Neural crest cell (in vitro differentiated cells): ENCODE measurements around the gene NDUFS6. TPM values are rescaled to one million over a fixed set of nuclear protein-coding genes. Genes with fewer than 3 reads are reported as not detected.

Source experiments
- DNase-seq: peaks from one replicate; pipeline ENCODE4 v3.0.0; 2021; ENCODE audit warnings: low read depth, mixed read lengths, low spot score
- H3K27ac Mint-ChIP-seq: one replicate; pipeline ENCODE4 v1.8.0; 2021; ENCODE audit warnings: mild to moderate bottlenecking, mixed read lengths; ENCODE audit not compliant: unreplicated experiment
- H3K27me3 Mint-ChIP-seq: 2 replicates; pipeline ENCODE4 v1.8.0; 2021; ENCODE audit warnings: low read depth, mild to moderate bottlenecking, mixed read lengths
- H3K36me3 Mint-ChIP-seq: 2 replicates; pipeline ENCODE4 v1.8.0; 2021; ENCODE audit warnings: low read depth, mild to moderate bottlenecking, mixed read lengths
- H3K4me1 Mint-ChIP-seq: 2 replicates; pipeline ENCODE4 v1.8.0; 2021; ENCODE audit warnings: mixed read lengths
- H3K4me3 Mint-ChIP-seq: one replicate; pipeline ENCODE4 v1.8.0; 2021; ENCODE audit warnings: mild to moderate bottlenecking, mixed read lengths
- H3K9me3 Mint-ChIP-seq: 2 replicates; pipeline ENCODE4 v1.8.0; 2021; ENCODE audit warnings: mixed read lengths
- CTCF ChIP-seq: fragments of 200-600 bp; sonication (generic); conservative IDR thresholded peaks from 2 replicates; pipeline ENCODE4 v1.5.0; 2021; ENCODE audit warnings: antibody characterized with exemption, mild to moderate bottlenecking
- total RNA-seq: library from RNA; stranded (reverse); gene quantifications from 2 replicates; pipeline ENCODE4 v1.2.1, GENCODE V29; 2021

NDUFS6 gene
- total RNA-seq, 1 donor from 2014 or later, result 50.2 TPM

- H3K9me3 Mint-ChIP-seq, result peaks cover 3% of the 10 kb centered on the region
- TF ChIP-seq CTCF, result no peak
- H3K27ac Mint-ChIP-seq, result no peak overlapping the region
- DNase-seq, result no peak
- no peaks in the 10 kb centered on the region for H3K27me3 Mint-ChIP-seq
- H3K4me3 Mint-ChIP-seq, result no peak overlapping the region
- H3K36me3 Mint-ChIP-seq, result no peaks in the 10 kb centered on the region
- H3K4me1 Mint-ChIP-seq, result peaks cover 12% of the 10 kb centered on the region
Measured at GRCh38 chr5:1779021-1779680, 22.1 kb upstream of the NDUFS6 start.

- no peak for DNase-seq
- H3K4me3 Mint-ChIP-seq, result no peak overlapping the region
- TF ChIP-seq CTCF, result no peak
- no peak overlapping the region for H3K27ac Mint-ChIP-seq
- H3K27me3 Mint-ChIP-seq, result no peaks in the 10 kb centered on the region
- peaks cover 3% of the 10 kb centered on the region for H3K9me3 Mint-ChIP-seq
- H3K36me3 Mint-ChIP-seq, result no peaks in the 10 kb centered on the region
- peaks cover 12% of the 10 kb centered on the region for H3K4me1 Mint-ChIP-seq
Measured at GRCh38 chr5:1779782-1780613, 21.2 kb upstream of the NDUFS6 start.

GRCh38 chr5:1780614-1780930, 20.6 kb upstream of the NDUFS6 start:
- H3K9me3 Mint-ChIP-seq, result peaks cover 3% of the 10 kb centered on the region
- no peak overlapping the region for H3K27ac Mint-ChIP-seq
- H3K36me3 Mint-ChIP-seq, result no peaks in the 10 kb centered on the region
- H3K4me3 Mint-ChIP-seq, result no peak overlapping the region
- TF ChIP-seq CTCF, result no peak
- no peaks in the 10 kb centered on the region for H3K27me3 Mint-ChIP-seq
- peaks cover 12% of the 10 kb centered on the region for H3K4me1 Mint-ChIP-seq
- DNase-seq, result no peak

- Mint-ChIP-seq H3K36me3 (no peaks in the 10 kb centered on the region), H3K27ac (no peak overlapping the region), H3K4me3 (no peak overlapping the region), H3K27me3 (no peaks in the 10 kb centered on the region), H3K9me3 (peaks cover under 1% of the 10 kb centered on the region), H3K4me1 (peaks cover 12% of the 10 kb centered on the region)
- TF ChIP-seq CTCF, result no peak
- DNase-seq, result no peak
Measured at GRCh38 chr5:1781107-1781506, 20.1 kb upstream of the NDUFS6 start.

- no peak for DNase-seq
- Mint-ChIP-seq H3K9me3 (no peaks in the 10 kb centered on the region), H3K27me3 (no peaks in the 10 kb centered on the region), H3K4me3 (no peak overlapping the region), H3K27ac (no peak overlapping the region), H3K4me1 (peaks cover 12% of the 10 kb centered on the region), H3K36me3 (no peaks in the 10 kb centered on the region)
- no peak for TF ChIP-seq CTCF
Measured at GRCh38 chr5:1781726-1782384, 19.4 kb upstream of the NDUFS6 start.
